Ecto neural progenitor cell (in vitro differentiated cells): ENCODE measurements around the gene MYOM3.

Source experiments
- DNase-seq: peaks from one replicate; pipeline ENCODE4 v3.0.0-alpha.2; 2018; ENCODE audit warnings: low spot score

MYOM3 gene

DNA sequence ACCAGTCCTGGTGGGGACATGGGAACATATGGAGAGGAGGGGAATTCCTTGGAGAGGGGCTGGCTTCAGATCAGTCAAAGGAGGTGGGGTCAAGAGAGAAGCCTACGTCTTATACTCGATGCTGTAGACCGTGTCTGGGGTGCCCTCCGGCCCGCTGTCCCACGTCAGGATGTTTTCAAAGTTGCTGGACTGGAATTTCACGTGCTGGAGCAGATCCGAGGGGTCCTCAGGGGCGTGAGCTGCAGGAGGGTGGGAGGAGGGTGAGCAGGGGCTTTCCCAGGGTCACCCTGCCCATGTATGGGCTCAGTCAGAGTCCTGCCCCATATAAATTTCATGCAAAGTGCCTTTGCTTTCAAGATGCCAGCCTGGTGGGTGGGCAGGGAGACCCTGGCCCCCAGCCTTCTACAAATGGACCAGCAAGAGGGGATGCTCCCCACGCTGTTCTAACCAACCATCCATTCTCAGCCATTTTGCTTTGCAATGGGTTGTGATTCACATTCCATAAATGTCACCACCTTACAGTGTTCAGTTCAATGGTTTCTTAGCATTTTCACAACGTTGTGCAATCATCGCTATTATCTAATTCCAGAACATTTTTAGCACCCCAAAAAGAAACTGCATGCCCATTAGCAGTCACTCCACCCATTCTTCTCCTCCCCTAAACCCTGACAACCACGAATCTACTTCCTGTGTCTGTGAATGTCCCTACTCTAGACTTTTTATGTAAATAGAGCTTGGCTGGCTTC, 26.7 kb upstream of the MYOM3 start:
- DNase-seq: no peak

DNA sequence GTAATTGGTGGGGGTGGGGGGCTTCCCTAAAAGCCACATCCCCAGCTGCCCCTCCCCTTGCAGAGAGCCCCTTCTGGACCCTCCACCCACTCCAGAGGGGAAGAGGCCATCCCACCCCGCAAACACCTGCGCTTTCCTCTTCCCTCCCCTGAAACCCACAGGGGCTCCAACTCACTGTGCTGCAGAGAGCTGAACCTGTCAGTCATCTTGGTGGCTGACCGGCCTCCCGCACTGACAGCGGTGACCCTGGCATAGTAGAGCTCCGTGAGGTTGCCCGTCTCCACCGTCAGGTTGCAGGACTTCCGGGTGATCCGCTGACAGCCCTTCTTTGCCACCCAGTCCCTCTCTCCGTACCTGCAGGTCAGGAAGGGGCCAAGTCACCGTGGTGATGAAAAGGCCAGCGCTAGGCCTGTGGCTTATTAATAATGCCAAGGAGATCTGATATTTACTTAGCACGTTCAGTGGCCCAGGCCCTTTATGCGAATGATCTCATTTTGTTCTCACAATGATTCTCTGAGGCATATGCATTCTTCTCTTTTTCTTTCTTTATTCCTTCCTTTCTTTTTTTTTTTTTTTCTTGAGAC, 25.1 kb upstream of the MYOM3 start:
- DNase-seq: no peak

DNA sequence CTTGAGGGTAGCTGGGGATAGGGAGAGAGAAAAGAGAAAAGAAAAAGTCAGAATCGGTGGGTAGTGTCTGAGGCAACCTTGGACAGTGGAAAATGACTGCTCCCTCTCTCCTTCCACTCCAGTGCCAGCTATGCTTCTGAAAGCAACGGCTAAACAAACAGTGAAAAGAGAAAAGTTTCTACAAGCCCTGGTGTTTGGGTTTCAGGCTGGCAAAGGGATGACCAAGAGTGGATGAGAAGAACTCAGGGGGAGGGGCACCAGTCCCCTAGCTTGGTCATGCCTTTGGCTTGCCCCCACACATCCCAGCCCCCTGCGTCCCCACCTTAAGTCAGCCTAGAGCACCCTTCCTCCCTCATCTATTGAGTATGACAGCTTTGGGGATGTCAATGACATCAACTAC, 22.4 kb upstream of the MYOM3 start:
- no peak for DNase-seq

DNA sequence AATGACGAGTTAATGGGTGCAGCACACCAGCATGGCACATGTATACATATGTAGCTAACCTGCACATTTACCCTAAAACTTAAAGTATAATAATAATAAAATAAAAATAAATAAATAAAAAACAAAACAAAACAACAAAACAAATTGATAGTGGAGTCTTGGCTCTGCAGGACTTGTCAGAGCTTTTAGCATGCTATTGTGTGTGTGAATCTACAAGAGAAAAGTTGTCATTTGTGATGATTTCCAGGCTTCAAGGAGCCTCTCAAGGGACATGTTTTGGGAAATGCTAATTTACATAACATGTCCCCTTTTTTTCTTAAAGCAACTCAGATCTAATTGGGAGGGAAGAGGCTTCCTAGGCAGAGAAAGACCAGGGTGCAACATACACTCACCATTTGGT, 21.9 kb upstream of the MYOM3 start:
- no peak for DNase-seq

DNA sequence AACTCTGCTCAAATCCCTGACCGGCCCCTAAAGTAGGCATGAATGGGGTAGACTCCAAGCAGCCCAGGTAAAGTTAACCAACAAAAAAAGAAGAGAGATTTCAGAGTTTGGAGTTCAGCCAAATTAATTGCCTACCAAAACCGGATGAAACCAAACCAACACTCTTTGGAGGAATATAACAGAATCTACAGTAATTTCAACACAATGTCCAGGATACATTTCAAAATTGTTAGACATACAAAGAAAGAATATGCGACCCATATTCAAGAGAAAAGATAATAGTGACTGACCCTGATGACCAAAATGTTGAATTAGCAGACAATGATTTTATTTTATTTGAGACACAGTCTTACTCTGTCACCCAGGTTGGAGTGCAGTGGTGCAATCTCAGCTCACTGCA, 18.4 kb upstream of the MYOM3 start:
- DNase-seq: no peak

DNA sequence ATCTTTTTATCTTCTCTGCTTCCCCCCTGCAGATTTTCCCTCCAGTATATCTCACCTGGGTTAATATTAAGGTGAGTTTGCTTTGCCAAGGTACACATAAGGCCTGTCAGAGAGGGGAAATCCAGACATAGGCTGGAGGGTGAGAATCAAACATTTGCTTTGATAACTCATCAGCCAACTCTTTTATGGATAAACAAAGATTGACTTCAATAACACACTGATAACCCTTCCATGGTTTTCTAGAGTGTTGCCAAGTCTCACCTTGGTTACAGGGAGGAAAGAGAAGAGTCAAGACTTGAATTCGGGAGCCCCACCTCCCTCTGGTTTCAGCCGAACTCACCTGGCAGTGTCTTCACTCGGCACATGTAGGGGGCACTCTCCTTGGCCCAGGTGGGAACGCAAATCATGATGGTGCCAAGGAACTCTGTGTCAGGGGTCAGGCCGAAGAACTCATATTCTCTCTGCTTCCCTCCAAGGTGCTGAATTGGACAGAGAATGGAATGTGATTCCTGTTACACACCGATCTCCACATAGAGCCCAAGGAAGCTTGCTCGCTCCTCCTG, 15.9 kb upstream of the MYOM3 start:
- DNase-seq: no peak

DNA sequence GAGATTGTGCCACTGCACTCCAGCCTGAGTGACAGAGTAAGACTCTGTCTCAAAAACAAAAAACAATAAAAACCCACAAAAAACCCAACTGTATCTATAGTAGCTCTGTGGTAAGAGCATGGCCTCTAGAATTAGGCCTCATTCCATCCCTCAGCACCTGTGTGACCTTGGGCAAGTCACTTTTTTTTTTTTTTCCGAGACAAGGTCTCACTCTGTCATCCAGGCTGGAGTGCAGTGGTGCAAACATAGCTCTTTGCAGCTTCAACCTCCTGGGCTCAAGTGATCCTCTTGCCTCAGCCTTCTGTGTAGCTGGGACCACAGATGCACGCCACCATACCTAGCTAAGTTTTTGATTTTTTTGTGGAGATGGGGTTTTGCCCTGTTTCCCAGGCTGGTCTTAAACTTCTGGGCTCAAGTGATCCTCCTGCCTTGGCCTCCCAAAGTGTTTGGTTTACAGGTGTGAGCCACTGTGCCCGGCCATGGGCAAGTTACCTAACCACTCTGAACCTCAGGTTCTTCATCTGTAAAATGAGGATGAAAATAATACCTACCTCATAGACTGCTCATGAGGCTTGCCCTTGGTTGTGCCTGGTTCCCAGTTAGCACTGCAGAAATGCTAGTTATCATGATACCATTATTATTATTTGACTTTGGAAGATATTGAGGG, 15.3 kb upstream of the MYOM3 start:
- no peak for DNase-seq

DNA sequence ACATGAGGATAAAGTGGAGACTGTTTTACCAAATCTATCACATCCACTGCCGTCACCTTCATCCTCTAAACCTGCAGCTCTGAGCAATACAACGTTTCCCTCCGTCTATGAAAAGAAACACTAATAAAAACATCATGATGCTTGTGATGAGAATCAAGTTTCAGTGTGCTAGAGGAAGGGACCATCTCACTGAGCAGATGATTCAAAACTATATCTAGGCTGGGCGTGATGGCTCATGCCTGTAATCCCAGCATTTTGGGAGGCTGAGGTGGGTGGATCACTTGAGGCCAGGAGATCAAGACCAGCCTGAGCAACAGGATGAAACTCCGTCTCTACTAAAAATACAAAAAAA, 14.7 kb upstream of the MYOM3 start:
- DNase-seq: no peak

DNA sequence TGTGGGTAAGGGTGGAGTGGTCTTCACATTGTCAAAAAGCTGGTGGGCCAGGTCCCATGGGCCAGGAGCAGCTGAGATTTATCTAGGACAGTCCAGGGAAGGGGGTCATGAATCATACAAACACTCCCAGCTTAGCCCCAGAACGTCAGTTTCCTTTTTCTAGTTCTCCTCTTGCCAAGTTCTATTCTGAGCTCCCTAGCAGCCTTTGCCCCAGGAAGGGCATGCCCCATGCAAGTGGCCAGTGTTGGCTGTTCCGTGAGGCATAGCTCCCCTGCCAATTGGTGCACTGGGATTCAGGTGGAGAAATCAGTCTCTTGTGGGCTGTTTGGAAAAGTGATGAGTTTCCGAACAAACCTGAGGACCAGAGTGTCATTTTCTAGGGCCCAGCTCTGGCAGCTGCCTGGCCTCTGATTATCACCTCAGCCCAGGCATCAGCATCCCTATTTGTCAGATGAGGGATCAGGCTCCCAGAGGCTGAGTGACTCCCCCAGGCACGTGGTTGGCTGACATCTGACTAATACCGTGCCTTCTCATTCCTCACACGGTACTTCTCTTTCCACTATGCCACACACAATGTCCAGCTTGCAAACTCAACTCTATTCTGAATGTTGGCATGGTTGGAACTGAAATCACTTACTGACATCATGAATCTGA, 14.2 kb upstream of the MYOM3 start:
- no peak for DNase-seq

DNA sequence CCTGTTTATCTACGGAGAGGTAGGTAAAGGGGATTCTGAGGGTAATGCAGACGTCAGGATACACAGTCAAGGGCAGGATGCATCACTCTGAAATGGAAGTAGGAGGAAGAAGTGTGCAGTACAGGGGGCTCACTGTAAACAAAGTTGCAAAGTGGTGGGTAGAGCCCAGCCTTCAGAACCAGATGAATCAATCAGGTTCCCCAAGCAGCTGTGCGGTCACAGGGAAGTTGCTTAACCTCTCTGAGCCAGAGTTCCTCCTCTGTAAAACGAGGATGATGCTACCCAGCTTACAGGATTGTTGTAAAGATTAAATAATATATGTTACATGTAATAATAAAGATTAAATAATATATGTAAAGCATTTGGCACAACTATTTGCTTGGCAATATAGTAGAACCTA, 13.5 kb upstream of the MYOM3 start:
- DNase-seq: no peak

DNA sequence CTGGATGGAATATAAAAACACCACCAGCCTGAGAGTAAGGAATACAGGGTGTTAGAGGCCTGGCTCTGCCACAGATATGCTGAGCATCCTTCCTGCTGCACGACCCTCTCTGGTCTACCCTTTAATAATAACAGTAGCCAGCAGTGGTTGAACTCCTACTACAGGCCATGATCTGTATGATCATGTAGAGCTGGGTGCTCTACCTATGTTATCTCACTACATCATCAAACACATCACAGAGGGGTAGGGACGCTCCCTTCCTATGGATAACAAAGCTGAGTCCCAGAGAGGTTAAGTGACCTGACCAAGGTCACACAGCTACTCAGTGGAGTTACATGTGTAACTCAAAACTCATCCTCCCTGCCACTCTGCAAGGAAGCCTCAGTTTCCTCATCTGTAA, 13.0 kb upstream of the MYOM3 start:
- no peak for DNase-seq

DNA sequence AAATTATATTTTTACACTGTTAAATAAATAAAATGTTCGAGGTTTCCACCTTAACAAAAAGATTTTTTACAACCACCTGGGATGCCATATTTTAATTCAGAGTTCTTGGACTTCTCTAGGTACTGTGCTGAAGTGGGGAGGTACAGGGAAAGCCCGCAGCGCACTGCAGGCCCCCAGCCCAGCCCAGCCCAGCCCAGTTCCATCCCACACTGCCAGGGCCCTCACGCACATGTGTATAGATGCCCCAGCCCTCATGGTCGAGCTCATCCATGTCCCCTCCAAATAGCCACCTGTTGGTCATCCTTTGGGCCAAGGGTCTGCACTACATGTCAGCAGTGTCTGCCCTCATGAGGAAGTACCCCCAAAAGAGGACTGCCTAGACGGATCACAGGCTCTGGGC, 11.7 kb upstream of the MYOM3 start:
- DNase-seq: no peak

DNA sequence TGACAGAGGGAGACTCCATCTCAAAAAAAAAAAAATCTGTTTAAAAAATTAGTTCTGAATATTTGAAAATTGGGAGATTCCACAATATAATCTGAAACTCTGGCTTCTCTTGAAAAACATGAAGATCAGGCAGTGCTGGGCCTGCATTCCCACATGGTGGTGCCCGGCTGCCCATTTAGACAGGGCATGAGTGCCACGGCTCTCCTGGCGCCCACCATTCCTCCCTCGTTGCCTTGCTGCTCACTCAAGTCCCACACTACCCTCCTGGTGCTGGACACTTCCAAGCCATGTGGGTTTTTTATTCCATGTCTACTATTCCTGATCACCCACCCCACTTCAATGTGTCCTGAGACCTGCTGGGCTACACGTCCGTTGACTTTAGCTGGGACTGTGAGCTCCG, 10.8 kb upstream of the MYOM3 start:
- no peak for DNase-seq

DNA sequence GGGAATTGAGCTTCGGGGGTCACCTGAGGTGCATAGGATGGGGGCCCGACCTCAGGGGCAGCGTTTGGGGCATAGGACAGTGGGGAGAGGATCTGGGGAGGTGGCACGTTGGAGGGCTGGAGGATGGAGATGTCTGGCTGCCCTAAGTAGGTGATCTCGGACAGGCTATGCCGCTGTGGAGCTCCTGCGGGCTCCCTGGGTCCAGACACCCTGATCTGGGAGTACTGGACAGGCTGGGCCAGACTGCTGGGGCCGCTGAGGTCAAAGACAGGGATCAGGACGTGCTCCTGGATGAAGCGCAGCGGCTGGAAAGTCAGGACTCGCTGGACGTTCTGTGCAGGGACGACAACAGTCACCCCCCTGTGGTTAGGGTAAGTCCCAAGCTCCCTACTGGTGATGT, 9.5 kb upstream of the MYOM3 start:
- DNase-seq: no peak

DNA sequence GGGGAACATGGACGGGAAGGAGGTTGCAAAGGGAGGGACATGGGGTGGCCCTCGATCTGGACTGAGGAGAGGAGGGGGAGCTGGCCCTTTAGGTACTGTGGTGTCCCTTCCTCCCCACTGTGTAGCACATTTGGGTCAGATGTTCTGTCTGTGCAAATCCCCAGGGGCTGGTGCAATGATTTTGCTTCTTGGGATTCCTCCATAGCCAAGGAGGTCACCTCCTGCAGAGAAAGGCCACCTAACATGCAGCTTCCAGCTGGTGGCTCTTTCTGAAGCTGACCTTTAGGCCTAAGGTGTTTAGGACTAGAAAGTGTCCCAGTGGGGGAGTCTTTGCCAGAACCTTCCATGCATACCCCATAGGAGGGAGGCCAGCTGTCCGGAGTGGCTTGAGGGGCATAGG, 9.0 kb upstream of the MYOM3 start:
- no peak for DNase-seq

DNA sequence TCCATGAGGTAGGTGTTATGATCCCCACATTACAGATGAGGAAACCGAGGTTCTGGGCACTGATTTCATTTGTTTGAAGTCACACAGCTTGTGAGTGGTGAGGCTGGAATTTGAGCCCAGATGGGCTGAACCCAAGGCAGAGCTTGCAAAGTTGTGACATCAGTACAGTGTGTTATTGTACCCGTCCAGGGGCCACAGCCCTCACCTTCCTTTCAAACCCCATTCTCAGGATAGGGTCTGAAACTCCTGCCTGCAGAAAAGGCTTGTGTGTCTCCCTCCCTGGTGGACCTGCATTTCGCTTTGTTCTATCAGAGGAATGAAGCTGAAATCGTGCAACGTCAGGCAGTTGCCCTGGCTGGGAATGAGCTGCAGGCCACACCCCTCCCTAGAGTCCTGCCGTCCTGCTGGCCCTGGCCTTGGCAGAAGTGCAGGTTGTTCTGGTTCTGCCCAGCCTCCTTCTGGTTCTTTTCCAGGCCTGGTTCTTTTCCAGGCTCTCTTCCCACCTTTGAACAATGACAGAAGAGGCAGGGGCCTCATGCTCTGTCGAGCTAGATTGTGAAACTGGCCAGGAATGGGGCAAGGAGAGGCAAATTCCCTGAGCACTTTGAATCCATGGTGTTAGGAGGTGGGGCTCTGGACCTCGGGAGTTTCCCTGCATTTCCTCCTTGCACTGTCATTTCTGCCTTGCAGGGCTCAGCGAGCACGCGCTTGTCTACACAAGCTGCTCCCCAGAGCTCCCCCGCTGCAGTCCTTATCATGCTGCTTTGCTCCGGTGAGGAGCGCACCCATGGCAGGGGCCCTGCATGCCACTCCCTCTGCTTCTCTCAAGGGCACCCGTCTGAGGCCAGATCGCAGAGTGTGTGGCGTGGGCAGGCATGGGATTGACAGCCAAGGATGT, 8.2 kb upstream of the MYOM3 start:
- no peak for DNase-seq

DNA sequence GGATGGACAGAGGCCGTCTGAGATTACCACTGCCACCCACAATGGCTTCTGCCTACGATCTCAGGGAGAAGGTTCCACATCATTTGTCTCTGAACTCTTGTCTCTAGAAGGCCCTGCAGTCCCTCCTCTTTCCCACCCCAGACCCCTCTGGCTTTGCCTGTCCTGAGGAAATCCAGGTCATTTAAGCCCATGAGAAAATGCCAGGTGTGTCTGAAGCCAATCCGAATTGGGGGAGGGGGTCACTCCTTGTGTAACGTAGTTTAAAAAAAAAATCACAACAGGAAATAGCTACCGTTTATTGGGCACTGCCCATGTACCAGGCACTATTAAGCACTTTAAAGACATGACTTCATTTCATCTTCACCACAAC, 7.5 kb upstream of the MYOM3 start:
- DNase-seq: no peak

DNA sequence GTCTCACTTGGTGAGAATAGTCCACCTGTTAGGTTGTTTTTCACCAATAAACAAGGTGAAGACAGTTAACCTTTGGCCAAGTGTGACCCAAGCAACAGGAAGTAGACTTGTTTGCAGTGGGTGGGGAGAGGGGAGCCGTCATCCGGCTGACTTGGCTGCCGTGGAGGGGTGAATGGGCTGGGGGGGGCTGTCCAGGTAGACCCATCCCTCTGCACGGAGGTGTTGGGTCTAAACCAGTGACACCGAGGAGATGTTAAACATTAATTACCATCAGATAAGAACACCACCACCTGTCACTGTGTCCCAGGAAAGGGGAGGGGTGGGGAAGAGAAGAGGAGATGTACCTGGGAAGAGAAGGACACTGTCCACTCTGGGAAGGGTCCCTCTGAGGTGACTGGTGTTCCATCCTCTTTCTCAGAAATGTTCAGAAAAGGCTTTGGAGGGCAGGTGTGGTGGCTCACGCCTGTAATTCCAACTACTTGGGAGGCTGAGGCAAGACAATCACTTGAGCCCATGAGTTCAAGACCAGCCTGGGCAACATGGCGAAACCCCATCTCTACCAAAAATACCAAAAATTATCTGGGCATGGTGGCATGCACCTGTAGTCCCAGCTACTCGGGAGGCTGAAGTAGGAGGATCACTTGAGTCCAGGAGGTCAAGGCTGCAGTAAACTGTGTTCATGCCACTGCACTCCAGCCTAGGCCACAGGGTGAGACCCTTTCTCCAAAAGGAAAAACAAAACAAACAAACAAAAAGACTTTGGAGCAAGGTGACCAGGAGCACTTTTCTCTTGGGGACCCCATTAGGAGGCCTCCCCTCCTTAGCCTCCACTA, 6.7 kb upstream of the MYOM3 start:
- DNase-seq: no peak

DNA sequence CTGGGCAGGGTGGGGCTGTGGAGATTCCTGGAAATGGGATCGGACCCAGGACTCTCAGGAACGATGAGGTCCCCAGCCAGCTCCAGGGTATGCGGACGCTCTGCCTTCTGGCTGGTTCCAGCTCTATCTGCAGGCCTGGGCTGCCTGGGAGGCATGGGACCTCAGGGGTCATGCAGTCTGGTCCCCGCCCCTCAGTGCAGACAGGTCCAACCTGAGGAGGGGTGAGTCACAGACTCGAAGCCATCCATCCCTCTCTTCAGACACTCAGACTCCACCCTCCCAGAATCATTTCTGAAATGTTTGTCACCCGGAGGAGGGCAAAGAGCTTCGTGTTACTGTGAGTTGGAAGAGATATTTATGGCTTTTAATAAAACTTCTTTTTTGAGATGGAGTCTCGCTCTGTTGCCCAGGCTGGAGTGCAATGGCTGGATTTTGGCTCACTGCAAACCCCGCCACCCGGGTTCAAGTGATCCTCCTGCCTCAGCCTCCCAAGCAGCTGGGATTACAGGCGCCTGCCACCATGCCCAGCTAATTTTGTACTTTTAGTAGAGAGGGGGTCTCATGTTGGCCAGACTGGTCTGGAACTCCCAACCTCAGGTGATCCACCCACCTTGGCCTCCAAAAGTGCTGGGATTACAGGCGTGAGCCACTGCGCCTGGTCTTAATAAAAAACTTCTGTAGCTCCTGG, 5.9 kb upstream of the MYOM3 start:
- DNase-seq: no peak

DNA sequence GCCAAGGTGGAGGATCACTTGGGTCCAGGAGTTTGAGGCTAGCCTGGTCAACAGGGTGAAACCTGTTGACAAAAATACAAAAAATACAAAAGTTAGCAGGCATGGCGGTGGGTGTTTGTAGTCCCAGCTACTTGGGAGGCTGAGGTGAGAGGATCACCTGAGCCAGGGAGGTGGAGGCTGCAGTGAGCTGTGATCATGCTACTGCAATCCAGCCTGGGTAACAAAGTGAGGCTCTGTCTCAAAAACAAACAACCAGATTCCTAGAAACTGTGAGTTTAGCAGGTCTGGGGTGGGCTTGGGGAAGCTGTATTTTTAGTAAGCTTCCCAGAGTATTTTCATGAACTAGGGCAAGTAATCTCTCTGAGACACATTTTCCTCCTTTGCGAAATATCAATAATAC, 5.2 kb upstream of the MYOM3 start:
- DNase-seq: no peak

DNA sequence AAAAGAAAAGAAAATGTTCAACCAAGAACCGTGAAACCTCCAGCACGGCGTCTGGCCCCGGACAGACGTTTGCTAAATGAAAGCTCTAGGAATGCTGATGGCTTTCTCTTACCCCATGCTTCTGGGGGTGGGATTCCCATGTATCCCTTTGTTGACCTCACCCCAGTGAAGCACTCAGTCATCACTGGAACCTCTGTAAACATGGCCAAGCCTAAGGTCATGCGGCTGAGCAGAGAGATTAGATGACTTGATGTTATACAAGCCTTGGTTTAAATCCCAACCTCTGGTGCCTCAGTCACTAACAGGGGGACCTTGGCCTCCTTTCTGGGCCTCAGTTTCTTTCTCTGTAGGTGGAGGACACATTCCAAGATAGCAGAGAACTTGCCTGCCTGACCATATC, 2.8 kb upstream of the MYOM3 start:
- no peak for DNase-seq
